PC-9 (cell line): Measurements from ENCODE around the gene AGBL4. TPM values are rescaled to one million over a fixed set of nuclear protein-coding genes. Genes with fewer than 3 reads are reported as not detected.
A peak's percentile ranks its signal among the peaks of the same experiment; 100 is the strongest.

Source experiments
- BruUV-seq: library from RNA; stranded (reverse); fragments of 400-500 nt; replicated peaks from 2 replicates; lab custom pipeline; 2021; lab: Mats Ljungman, UMichigan
- CTCF ChIA-PET: fragments of 300-600 bp; sonication (Branson Sonifier 250); formaldehyde crosslinking; loops from one replicate; lab custom pipeline; 2022; ENCODE audit warnings: antibody characterized with exemption; lab: Charles Lee
- POLR2A ChIA-PET: fragments of 300-600 bp; sonication (Branson Sonifier 250); formaldehyde crosslinking; loops from one replicate; lab custom pipeline; 2022; ENCODE audit warnings: antibody characterized with exemption; ENCODE audit not compliant: unreplicated experiment; lab: Charles Lee
- DNase-seq, 2 experiments: peaks; one replicate each; pipeline versions ENCODE4 v3.0.0 to v3.0.0-alpha.2; 2015 to 2022; ENCODE audit warnings: mixed read lengths in 1 of 2
- H2AFZ ChIP-seq: fragments of 200-600 bp; sonication (generic); 2 replicates; pipeline ENCODE4 v1.8.1; 2017; ENCODE audit warnings: antibody characterized with exemption
- H3F3A ChIP-seq: fragments of 200-600 bp; sonication (generic); 2 replicates; pipeline ENCODE4 v1.8.1; 2017; ENCODE audit warnings: antibody characterized with exemption, mild to moderate bottlenecking, low read depth; ENCODE audit not compliant: insufficient read depth
- H3K27ac ChIP-seq: fragments of 200-600 bp; sonication (generic); 2 replicates; pipeline ENCODE4 v1.6.1; 2016; ENCODE audit warnings: mixed run types
- H3K27me3 ChIP-seq: fragments of 200-600 bp; sonication (generic); 2 replicates; pipeline ENCODE4 v1.6.1; 2016; ENCODE audit warnings: low read depth, mixed run types; ENCODE audit not compliant: insufficient read depth
- H3K36me3 ChIP-seq: fragments of 200-600 bp; sonication (generic); 2 replicates; pipeline ENCODE4 v1.6.1; 2016; ENCODE audit warnings: low read depth, mixed run types
- H3K4me1 ChIP-seq: fragments of 200-600 bp; sonication (generic); replicated peaks from 2 replicates; pipeline ENCODE4 v1.6.1; 2016; ENCODE audit warnings: mixed run types; ENCODE audit not compliant: insufficient read depth
- H3K4me2 ChIP-seq: fragments of 200-600 bp; sonication (generic); 2 replicates; pipeline ENCODE4 v1.6.1; 2017; ENCODE audit warnings: mixed run types
- H3K4me3 ChIP-seq: fragments of 200-600 bp; sonication (generic); 2 replicates; pipeline ENCODE4 v1.6.1; 2016; ENCODE audit warnings: mixed run types
- H3K79me2 ChIP-seq: fragments of 200-600 bp; sonication (generic); 2 replicates; pipeline ENCODE4 v1.6.1; 2017; ENCODE audit warnings: low read depth, mixed run types
- H3K9me2 ChIP-seq: fragments of 200-600 bp; sonication (generic); 2 replicates; pipeline ENCODE4 v1.8.1; 2017; ENCODE audit warnings: mild to moderate bottlenecking; ENCODE audit not compliant: insufficient read depth
- H3K9me3 ChIP-seq: fragments of 200-600 bp; sonication (generic); 2 replicates; pipeline ENCODE4 v1.8.1; 2016; ENCODE audit warnings: low read depth; ENCODE audit not compliant: insufficient read depth
- H4K20me1 ChIP-seq: fragments of 200-600 bp; sonication (generic); 2 replicates; pipeline ENCODE4 v1.8.1; 2017; ENCODE audit not compliant: insufficient read depth
- EZH2 ChIP-seq: fragments of 200-600 bp; sonication (generic); IDR thresholded peaks from 2 replicates; pipeline ENCODE4 v1.8.0; 2017; ENCODE audit warnings: antibody characterized with exemption, low read depth
- intact Hi-C: fragments of 100-400 bp; cut with micrococcal nuclease; formaldehyde crosslinking; loops from one replicate; pipeline ENCODE4 v1.10.0; 2022; ENCODE audit not compliant: unreplicated experiment
- total RNA-seq: library from RNA; stranded (reverse); gene quantifications from 2 replicates; pipeline ENCODE4 v1.2.3, GENCODE V29; 2021
- TF ChIP-seq, protein P1 (sequence below): fragments of 200-600 bp; sonication (generic); conservative IDR thresholded peaks from 2 replicates; pipeline ENCODE4 v1.6.1; 2017; ENCODE audit warnings: mixed run types, antibody characterized with exemption, mild to moderate bottlenecking, moderate library complexity

Gene AGBL4
- total RNA-seq, 1 experiment from 2014 or later, result not detected

DNA sequence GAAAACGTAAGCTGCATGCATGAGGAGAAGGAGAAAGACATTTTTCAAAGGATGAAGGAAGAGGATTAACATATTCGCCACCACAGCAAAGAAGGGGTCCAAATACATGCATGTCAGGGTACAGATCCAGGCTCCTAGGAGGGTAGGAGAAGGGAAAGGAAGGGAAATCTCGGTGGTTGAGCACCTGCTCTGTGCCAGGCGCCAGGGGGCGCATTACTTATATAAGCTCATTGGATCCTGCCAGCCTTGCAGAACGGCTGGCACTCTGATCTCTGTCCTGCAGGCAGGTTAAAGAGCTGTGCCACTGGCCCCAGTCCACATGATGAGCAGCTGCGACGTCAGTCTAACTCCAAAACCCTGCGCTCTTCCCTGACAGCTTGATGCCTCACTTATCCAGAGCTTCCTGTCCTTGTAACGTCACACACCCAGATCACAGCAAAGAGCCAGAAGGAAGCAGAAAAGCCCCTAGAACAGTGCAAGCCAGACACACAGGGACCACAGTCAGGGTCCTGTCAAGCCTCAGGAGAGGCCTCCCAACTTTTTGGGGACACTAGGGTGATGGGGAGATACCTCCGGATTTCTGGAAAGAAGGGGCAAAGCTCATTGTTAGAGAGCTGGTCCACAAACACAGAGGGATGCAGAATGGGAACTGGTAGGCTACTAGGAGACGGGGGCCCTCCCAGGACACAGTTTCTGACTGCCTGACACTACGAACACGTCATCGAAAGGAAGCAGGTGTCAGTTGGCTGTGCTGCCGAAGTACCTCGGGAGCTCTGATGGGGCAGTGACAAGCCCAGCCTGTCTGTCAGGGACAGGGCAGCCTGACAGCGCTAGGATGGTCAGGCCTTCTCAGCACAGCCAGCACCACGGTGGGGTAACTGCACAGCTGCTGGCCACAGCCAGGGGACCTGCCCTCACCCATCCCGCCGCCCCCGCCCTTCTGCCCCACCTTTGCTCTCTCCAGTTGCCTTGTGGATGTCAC lies 1346.2 kb downstream of the AGBL4 start:
- Histone ChIP-seq H2AFZ (no peak overlapping the region), H3K27me3 (peaks cover 14% of the 10 kb centered on the region), H3K27ac (no peak overlapping the region), H3K36me3 (no peaks in the 10 kb centered on the region), H3K4me2 (no peak overlapping the region), H3K9me3 (no peaks in the 10 kb centered on the region), H4K20me1 (no peaks in the 10 kb centered on the region), H3F3A (no peaks in the 10 kb centered on the region), H3K4me3 (no peak overlapping the region), H3K79me2 (no peaks in the 10 kb centered on the region), H3K9me2 (no peaks in the 10 kb centered on the region), H3K4me1 (no peaks in the 10 kb centered on the region)
- DNase-seq, result peak; percentile 23 to 46
- ChIA-PET POLR2A (no interaction called here), CTCF (interaction anchor here (0.6 to 0.9 kb wide), 2 partner anchors 140 to 1961 kb away, joined by 4 to 6 read pairs; no protein-coding TSS in a partner anchor)
- intact Hi-C loops, result loop anchor here (2.0 to 5.0 kb wide), 2 partner anchors 239 to 1670 kb away; no protein-coding TSS in a partner anchor
- no TSS peak for BruUV-seq
- TF ChIP-seq, protein P1, sequence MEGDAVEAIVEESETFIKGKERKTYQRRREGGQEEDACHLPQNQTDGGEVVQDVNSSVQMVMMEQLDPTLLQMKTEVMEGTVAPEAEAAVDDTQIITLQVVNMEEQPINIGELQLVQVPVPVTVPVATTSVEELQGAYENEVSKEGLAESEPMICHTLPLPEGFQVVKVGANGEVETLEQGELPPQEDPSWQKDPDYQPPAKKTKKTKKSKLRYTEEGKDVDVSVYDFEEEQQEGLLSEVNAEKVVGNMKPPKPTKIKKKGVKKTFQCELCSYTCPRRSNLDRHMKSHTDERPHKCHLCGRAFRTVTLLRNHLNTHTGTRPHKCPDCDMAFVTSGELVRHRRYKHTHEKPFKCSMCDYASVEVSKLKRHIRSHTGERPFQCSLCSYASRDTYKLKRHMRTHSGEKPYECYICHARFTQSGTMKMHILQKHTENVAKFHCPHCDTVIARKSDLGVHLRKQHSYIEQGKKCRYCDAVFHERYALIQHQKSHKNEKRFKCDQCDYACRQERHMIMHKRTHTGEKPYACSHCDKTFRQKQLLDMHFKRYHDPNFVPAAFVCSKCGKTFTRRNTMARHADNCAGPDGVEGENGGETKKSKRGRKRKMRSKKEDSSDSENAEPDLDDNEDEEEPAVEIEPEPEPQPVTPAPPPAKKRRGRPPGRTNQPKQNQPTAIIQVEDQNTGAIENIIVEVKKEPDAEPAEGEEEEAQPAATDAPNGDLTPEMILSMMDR, result peak; percentile 71
- TF ChIP-seq EZH2, result no peak

DNA sequence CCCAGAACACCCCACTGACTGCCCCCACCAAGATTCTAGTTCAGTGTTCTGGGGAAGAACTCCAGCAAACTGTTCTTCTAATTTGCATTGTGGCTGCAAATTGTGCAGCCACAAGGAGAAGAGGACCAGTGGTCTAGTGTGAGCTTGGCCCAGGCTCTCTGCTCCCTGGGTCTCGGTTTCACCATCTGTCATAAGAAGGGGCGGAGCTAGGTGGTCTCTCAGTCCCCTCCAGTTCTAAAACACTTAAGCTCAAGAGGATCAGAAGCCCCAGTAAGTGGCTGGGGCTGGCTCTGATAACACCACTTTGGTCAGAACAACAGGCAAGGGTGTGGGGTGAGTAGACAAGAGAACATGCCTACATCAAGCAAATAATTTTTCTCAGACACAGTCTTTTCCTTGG lies 1346.9 kb downstream of the AGBL4 start:
- Histone ChIP-seq H3K36me3 (no peaks in the 10 kb centered on the region), H3K27ac (no peak overlapping the region), H3K9me2 (no peaks in the 10 kb centered on the region), H3F3A (no peaks in the 10 kb centered on the region), H3K79me2 (no peaks in the 10 kb centered on the region), H4K20me1 (no peaks in the 10 kb centered on the region), H3K27me3 (peaks cover 14% of the 10 kb centered on the region), H3K4me2 (no peak overlapping the region), H3K4me1 (no peaks in the 10 kb centered on the region), H3K4me3 (no peak overlapping the region), H3K9me3 (no peaks in the 10 kb centered on the region), H2AFZ (no peak overlapping the region)
- TF ChIP-seq, protein P1, result no peak
- TF ChIP-seq EZH2, result no peak
- BruUV-seq, result no TSS peak
- ChIA-PET CTCF (interaction anchor here (0.6 to 0.9 kb wide), 2 partner anchors 141 to 1962 kb away, joined by 4 to 6 read pairs; no protein-coding TSS in a partner anchor), POLR2A (no interaction called here)
- intact Hi-C loops, result loop anchor here (2.0 to 5.0 kb wide), 2 partner anchors 240 to 1670 kb away; no protein-coding TSS in a partner anchor
- DNase-seq, result no peak

DNA sequence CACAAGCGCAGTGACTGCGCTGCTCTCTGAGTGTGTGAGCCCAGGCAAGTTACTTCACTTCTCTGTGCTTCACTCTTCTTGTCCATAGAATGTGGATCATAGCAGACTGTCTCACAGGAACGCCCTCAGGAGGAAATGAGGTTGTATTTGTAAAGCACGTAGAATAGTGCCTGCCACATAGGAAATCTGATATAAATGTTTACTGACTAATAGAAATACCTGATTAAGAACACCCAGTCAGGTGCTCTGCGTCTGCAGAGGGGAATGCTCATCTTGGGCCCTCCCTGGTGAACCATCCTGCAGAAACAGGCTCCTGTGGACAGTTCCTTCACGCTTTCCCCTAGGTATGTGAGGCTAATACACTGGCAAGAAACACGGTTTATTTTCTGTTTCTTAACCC lies 1347.4 kb downstream of the AGBL4 start:
- no peak overlapping the region for H3K27ac ChIP-seq
- no peak for TF ChIP-seq EZH2
- TF ChIP-seq, protein P1, result no peak
- H2AFZ ChIP-seq, result no peak overlapping the region
- intact Hi-C loops, result loop anchor here (2.0 to 5.0 kb wide), 2 partner anchors 240 to 1671 kb away; no protein-coding TSS in a partner anchor
- no peaks in the 10 kb centered on the region for H3K9me3 ChIP-seq
- POLR2A ChIA-PET, result no interaction called here
- CTCF ChIA-PET, result no interaction called here
- H3F3A ChIP-seq, result no peaks in the 10 kb centered on the region
- H3K4me1 ChIP-seq, result no peaks in the 10 kb centered on the region
- no peak for DNase-seq
- H3K4me3 ChIP-seq, result no peak overlapping the region
- no TSS peak for BruUV-seq
- no peak overlapping the region for H3K4me2 ChIP-seq
- no peaks in the 10 kb centered on the region for H3K79me2 ChIP-seq
- H3K9me2 ChIP-seq, result no peaks in the 10 kb centered on the region
- no peaks in the 10 kb centered on the region for H3K36me3 ChIP-seq
- no peaks in the 10 kb centered on the region for H4K20me1 ChIP-seq
- peaks cover 14% of the 10 kb centered on the region for H3K27me3 ChIP-seq
